AG04450 (cell line): ENCODE measurements around the gene CD1C. TPM values are rescaled to one million over a fixed set of nuclear protein-coding genes. Genes with fewer than 3 reads are reported as not detected.

ENCODE experiments used
- CTCF ChIA-PET: fragments of 300-600, 350-600 bp; formaldehyde crosslinking; extraction: SDS; loops from one replicate; lab custom pipeline; 2022; ENCODE audit warnings: antibody characterized with exemption, inconsistent platforms; lab: Charles Lee
- POLR2A ChIA-PET: fragments of 350-600 bp; formaldehyde crosslinking; extraction: SDS; loops from one replicate; lab custom pipeline; 2021; ENCODE audit warnings: antibody characterized with exemption, inconsistent platforms; lab: Yijun Ruan, JAX
- DNase-seq: peaks from one replicate; pipeline ENCODE4 v3.0.0-alpha.2; 2011; ENCODE audit warnings: low read depth, low spot score
- H3K27ac ChIP-seq: one replicate; pipeline ENCODE4 v1.5.1; 2012; ENCODE audit warnings: low read depth, low read length, control low read depth
- H3K27me3 ChIP-seq: one replicate; pipeline ENCODE4 v1.6.0; 2012; ENCODE audit warnings: low read length; ENCODE audit not compliant: control insufficient read depth, insufficient read depth
- H3K4me3 ChIP-seq: 2 replicates; pipeline ENCODE4 v1.5.1; 2011; ENCODE audit warnings: mild to moderate bottlenecking, low read depth, low read length, control low read depth
- H3K9me3 ChIP-seq: 2 replicates; pipeline ENCODE4 v1.5.1; 2012; ENCODE audit warnings: low read length; ENCODE audit not compliant: control insufficient read depth, insufficient read depth
- CTCF ChIP-seq: IDR thresholded peaks from 2 replicates; pipeline ENCODE4 v1.5.1; 2011; ENCODE audit warnings: low read depth, low read length, control low read depth, inconsistent platforms
- polyA plus RNA-seq: library from polyadenylated mRNA; depleted of rRNA; stranded (reverse); fragments of >200 nt; gene quantifications from 2 replicates; pipeline ENCODE4 v1.2.3, GENCODE V29; 2011

CD1C gene
- polyA plus RNA-seq, 1 experiment, result not detected

DNA sequence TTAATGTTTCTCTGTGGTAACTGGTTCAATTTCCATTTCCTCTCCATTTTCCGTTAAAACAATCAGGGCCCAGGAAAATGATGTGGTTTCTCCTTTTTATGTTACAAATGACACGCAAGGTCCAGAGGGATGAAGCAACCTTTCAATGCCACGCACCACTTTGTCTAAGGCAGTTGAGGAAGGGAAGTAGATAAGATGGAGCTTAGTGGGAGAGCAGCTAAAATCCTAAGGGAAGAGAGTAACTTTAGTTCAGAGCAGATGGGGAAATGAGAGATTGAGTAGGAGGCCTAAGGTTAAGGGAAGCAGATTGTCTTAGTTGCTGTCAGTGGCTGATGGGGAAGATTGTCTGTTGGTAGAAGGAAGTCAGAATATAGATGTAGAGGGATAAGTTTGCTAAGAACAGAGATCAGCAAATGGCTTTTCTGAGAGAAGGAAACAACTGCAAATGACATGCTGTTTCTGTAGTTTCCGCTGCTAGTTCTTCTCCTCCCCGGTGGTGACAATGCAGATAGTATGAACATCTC lies 660 bp downstream of the CD1C start:
- no peak for DNase-seq
- no peaks in the 10 kb centered on the region for H3K9me3 ChIP-seq
- no peak overlapping the region for H3K4me3 ChIP-seq
- TF ChIP-seq CTCF, result no peak
- H3K27me3 ChIP-seq, result no peaks in the 10 kb centered on the region
- no peak overlapping the region for H3K27ac ChIP-seq
- CTCF ChIA-PET, result no interaction called here
- POLR2A ChIA-PET, result no interaction called here

- TF ChIP-seq CTCF, result no peak
- Histone ChIP-seq H3K27me3 (no peaks in the 10 kb centered on the region), H3K27ac (no peak overlapping the region), H3K9me3 (no peaks in the 10 kb centered on the region), H3K4me3 (no peak overlapping the region)
- no peak for DNase-seq
- ChIA-PET POLR2A (no interaction called here), CTCF (no interaction called here)
These were observed 6.1 kb downstream of the CD1C start for GRCh38 chr1:158295791-158296190.

GRCh38 chr1:158310623-158311022 lies 20.9 kb downstream of the CD1C start:
- no peak for DNase-seq
- Histone ChIP-seq H3K9me3 (no peaks in the 10 kb centered on the region), H3K4me3 (no peak overlapping the region), H3K27ac (no peak overlapping the region), H3K27me3 (no peaks in the 10 kb centered on the region)
- TF ChIP-seq CTCF, result no peak
- ChIA-PET CTCF (no interaction called here), POLR2A (no interaction called here)

DNA sequence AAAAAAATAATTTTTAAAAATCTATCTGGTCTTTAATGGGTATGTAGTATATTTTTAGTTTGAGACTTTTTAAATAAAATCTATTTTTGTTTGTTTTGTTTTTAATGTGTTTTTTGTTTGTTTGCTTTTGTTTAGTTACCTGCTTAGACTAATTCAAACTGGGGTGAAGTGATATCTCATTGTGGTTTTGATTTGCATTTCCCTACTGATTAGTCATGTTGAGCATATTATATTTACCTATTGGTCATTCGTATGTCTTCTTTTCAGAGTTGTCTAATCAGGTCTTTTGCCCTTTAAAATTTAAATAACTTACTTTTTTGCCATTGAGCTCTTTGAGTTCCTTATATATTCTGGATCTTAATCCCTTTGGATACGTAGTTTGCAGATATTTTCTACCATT lies 21.3 kb downstream of the CD1C start:
- ChIA-PET CTCF (no interaction called here), POLR2A (no interaction called here)
- Histone ChIP-seq H3K4me3 (no peak overlapping the region), H3K27ac (no peak overlapping the region), H3K9me3 (no peaks in the 10 kb centered on the region), H3K27me3 (no peaks in the 10 kb centered on the region)
- DNase-seq, result no peak
- TF ChIP-seq CTCF, result no peak

DNA sequence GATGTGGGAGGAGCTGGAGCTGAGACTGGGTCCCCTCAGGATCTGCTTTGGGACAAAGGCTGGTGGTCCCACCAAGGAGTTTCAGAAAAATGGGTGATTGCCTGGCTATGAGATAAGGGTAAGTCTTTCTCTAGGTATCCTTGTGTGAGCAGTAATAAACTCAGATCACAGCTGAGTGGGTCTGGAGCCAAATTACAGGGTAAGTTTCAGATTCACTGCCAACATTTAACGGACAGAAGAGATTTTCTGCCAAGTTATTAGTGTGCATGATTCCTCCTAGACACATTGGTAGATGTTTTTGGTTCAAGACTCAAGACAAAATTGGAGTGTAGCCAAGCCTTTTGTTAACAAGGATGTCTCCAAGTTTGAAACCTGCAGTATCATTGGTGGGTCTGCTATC lies 34.1 kb downstream of the CD1C start:
- Histone ChIP-seq H3K27me3 (no peaks in the 10 kb centered on the region), H3K4me3 (no peak overlapping the region), H3K9me3 (no peaks in the 10 kb centered on the region; the same call in none of the 2 replicates), H3K27ac (no peak overlapping the region)
- TF ChIP-seq CTCF, result no peak
- POLR2A ChIA-PET, result no interaction called here
- DNase-seq, result no peak
- CTCF ChIA-PET, result no interaction called here
